SKM-1 treated with dmso at 0.1 percent for 144 hours (cell line): Measurements from ENCODE around the gene POLN.

Experiments used
- DNase-seq: peaks from one replicate; lab custom pipeline; 2025; ENCODE audit not compliant: unreplicated experiment; lab: John Stamatoyannopoulos, UW

The POLN gene

GRCh38 chr4:2062168-2062807, 179.6 kb downstream of the POLN start:
- no peak for DNase-seq

- no peak for DNase-seq
Observed at GRCh38 chr4:2061186-2062131, 180.5 kb downstream of the POLN start.

- no peak for DNase-seq
Observed at GRCh38 chr4:2060611-2061185, 181.2 kb downstream of the POLN start.

- no peak for DNase-seq
Observed at GRCh38 chr4:2059726-2060602, 182.0 kb downstream of the POLN start.

- DNase-seq = peak; percentile 77
Observed at GRCh38 chr4:2059046-2059725, 182.7 kb downstream of the POLN start, which contains the start of gene NAT8L. TSS of gene NAT8L (plus strand) at chr4:2059327. CDS start at chr4:2059512, 185 bp downstream.

GRCh38 chr4:2058264-2059045, 183.5 kb downstream of the POLN start:
- no peak for DNase-seq

- DNase-seq = no peak
Observed at GRCh38 chr4:2057382-2058065, 184.4 kb downstream of the POLN start.

- DNase-seq = no peak
Observed at GRCh38 chr4:2054217-2054616, 187.7 kb downstream of the POLN start.

- DNase-seq = no peak
Observed at GRCh38 chr4:2051086-2051485, 190.8 kb downstream of the POLN start.

GRCh38 chr4:2049811-2050210, 192.1 kb downstream of the POLN start:
- no peak for DNase-seq

GRCh38 chr4:2049381-2049780, 192.5 kb downstream of the POLN start:
- no peak for DNase-seq

GRCh38 chr4:2048831-2049230, 193.1 kb downstream of the POLN start:
- no peak for DNase-seq

GRCh38 chr4:2047781-2048581, 193.9 kb downstream of the POLN start:
- no peak for DNase-seq

GRCh38 chr4:2047031-2047660, 194.8 kb downstream of the POLN start:
- no peak for DNase-seq

GRCh38 chr4:2046031-2046961, 195.6 kb downstream of the POLN start:
- DNase-seq = no peak

- no peak for DNase-seq
Observed at GRCh38 chr4:2045518-2045951, 196.4 kb downstream of the POLN start.
